GM12891 (cell line): ENCODE data around the gene TRPV4.

Source experiments
- DNase-seq: peaks from one replicate; pipeline ENCODE4 v3.0.0; 2011; ENCODE audit warnings: low spot score; ENCODE audit not compliant: insufficient read length
- FAIRE-seq: peaks from 2 replicates; lab custom pipeline; 2011; peaks lifted over from hg19 to GRCh38; lab: Jason Lieb, UNC
- PAX5 ChIP-seq: IDR thresholded peaks from 2 replicates; pipeline ENCODE4 v1.6.1; 2011; ENCODE audit warnings: low read length, moderate library complexity, mild to moderate bottlenecking; ENCODE audit not compliant: insufficient read depth, severe bottlenecking
- POLR2A ChIP-seq: IDR thresholded peaks from 2 replicates; pipeline ENCODE4 v1.6.1; 2011; ENCODE audit warnings: low read depth, low read length, control low read depth
- POLR2AphosphoS5 ChIP-seq: IDR thresholded peaks from 2 replicates; pipeline ENCODE4 v1.6.1; 2011; ENCODE audit warnings: low read depth, low read length, control low read depth
- POU2F2 ChIP-seq: IDR thresholded peaks from 2 replicates; pipeline ENCODE4 v1.6.1; 2011; ENCODE audit warnings: low read depth, mild to moderate bottlenecking, control low read depth, low read length, moderate library complexity
- SPI1 ChIP-seq: IDR thresholded peaks from 2 replicates; pipeline ENCODE4 v1.6.1; 2011; ENCODE audit warnings: low read depth, low read length, control low read depth
- TAF1 ChIP-seq: IDR thresholded peaks from 2 replicates; pipeline ENCODE4 v1.6.1; 2011; ENCODE audit warnings: low read depth, low read length, control low read depth

TRPV4 gene

DNA sequence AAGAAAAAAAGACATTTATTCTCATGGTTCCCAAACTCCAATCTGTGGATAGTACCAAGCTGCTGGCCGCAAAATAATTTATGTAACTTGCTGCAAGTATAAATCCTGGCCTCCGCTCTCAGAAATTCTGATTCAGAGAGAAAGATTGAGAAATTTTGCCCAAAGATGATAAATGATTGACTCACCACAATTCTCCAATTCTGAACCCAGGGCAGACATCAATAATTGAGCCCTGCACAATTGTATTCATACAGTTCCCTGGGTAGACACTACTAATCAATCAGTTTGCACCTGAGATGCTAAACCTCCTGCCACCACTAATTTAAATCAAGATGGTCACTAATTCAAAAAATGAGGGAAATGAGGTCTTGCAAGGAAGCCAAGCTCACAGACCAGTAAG is 38.2 kb downstream of the TRPV4 start:
- no peak for FAIRE-seq
- DNase-seq: no peak

DNA sequence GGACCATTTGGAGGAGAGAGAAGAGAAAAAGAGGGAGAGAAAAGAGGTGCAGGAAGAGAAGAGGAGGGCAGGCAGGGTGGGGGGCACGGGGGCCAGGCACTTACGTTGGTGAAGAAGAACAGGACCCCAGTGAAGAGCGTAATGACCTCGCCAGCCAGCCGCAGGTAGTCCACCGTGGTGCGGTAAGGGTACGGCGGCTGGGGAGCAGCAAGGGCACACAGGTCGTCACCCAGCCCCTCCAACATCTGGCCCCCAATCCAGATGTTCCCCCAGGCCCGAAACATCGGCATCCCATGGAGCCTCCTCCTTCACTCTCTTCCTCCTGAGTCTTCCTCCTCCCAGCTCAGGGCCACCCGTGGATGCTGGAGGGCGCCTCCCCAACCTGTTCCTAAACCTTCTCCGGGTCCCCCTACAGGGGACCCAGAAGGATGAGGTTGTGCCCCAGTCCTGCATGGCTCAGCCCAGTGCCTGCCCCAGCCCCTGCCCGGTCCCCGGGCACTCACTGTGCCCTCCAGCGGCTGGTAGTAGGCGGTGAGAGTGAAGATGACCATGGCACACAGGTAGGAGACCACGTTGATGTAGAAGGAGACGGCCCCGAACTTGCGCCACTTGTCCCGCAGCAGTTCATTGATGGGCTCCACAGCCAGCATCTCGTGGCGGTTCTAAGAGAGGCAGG is 39.2 kb downstream of the TRPV4 start:
- FAIRE-seq (no peak), DNase-seq (no peak)
- TF ChIP-seq SPI1: no peak
- TF ChIP-seq POLR2A: no peak
- TF ChIP-seq POLR2AphosphoS5: no peak
- TF ChIP-seq TAF1: no peak
- no peak for TF ChIP-seq POU2F2

More for the DNA sequence above, 38.2 kb downstream of the TRPV4 start:
- TF ChIP-seq TAF1 (no peak), POLR2AphosphoS5 (no peak), SPI1 (no peak), PAX5 (no peak), POLR2A (no peak), POU2F2 (no peak)

DNA sequence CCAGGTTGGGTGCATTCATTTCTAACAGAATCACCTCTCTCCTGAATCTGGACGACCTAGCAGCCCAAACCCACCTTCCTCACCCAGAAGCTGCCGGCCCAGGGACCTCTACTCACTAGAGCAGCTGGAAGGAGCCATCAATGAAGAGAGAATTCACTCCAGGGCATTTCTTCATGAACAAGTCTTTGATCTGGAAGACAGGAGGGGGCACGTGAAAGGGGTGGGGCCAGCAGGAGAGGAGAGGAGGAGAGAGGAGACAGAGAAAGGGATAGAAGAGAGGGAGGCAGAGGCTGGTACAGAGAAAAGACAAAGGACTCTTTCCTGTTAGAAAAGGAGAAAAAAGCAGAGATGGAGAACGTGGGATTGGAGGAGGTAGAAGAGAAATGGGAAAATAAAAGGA is 39.8 kb downstream of the TRPV4 start:
- FAIRE-seq (no peak), DNase-seq (no peak)
- TF ChIP-seq SPI1: no peak
- TF ChIP-seq POLR2AphosphoS5: no peak
- no peak for TF ChIP-seq TAF1
- no peak for TF ChIP-seq POU2F2
- no peak for TF ChIP-seq PAX5
- no peak for TF ChIP-seq POLR2A

DNA sequence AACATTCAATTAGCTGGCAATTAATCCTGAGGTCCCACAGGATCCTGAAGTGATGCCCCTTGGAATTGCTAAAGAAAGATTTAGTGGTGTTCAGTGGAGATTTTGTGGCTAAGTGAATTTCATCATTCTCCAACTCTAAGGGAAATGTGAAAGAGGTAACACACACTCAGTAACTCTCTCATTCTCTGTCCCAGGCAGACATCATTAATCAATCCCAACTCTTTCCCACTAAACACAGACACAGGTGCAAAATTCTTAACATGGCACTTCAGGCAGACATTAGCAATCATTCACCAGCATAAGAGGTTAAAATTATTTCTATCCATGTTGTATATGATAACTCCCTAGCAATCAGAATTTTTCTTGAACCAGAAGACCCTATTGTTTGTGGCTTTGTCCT is 40.2 kb downstream of the TRPV4 start:
- no peak for TF ChIP-seq POU2F2
- TF ChIP-seq POLR2A: no peak
- TF ChIP-seq SPI1: no peak
- no peak for TF ChIP-seq PAX5
- no peak for TF ChIP-seq POLR2AphosphoS5
- no peak for TF ChIP-seq TAF1
- no peak for DNase-seq
- no peak for FAIRE-seq

- TF ChIP-seq SPI1 (no peak), TAF1 (no peak), PAX5 (no peak), POLR2AphosphoS5 (no peak), POU2F2 (no peak), POLR2A (no peak)
- no peak for DNase-seq
- no peak for FAIRE-seq
These were observed 43.6 kb downstream of the TRPV4 start for GRCh38 chr12:109789526-109790048.

DNA sequence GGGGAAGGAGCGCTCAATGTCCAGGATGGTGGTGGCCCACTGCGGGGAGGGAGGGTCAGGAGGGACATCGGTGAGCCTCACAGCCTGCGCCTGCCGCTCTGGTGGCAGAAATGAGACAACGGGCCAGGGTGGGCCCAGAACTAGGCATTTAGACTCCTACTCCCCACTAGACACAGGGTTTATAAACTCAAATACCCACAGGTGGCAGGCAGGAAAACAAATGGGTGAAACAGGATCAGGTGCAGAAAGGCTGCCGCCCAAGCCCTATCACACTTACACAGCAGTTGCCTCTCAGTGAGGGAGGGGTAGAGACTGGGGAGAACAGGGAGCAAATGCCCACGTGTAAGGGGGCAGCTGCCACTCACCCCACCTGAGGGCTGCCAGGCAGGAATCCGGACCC is 46.4 kb downstream of the TRPV4 start:
- no peak for FAIRE-seq

DNA sequence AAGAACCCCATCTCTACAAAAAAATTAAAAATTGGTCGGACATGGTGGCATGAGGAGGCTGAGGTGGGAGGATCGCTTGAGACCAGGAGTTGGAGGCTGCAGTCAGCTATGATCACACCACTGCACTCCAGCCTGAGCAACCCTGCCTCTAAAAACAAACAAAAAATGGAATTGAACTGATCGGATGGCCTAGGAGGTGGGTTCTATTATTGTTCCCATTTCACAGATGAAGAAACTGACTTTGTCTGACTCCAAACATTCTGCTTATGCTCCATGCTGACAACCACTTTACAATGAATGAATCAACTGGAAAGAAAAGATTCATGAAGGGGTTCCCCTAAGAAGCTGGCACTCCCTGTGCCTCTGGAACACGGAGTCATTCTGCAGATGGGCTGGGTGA is 47.3 kb downstream of the TRPV4 start:
- FAIRE-seq (no peak), DNase-seq (no peak)
- TF ChIP-seq POU2F2: no peak

More for the DNA sequence above, 46.4 kb downstream of the TRPV4 start:
- no peak for DNase-seq
- no peak for TF ChIP-seq SPI1
- no peak for TF ChIP-seq POU2F2
- no peak for TF ChIP-seq POLR2AphosphoS5
- TF ChIP-seq POLR2A: no peak
- no peak for TF ChIP-seq TAF1
- no peak for TF ChIP-seq PAX5

GRCh38 chr12:109783965-109784244 is 49.3 kb downstream of the TRPV4 start:
- FAIRE-seq (no peak), DNase-seq (no peak)
- TF ChIP-seq TAF1 (no peak), POLR2AphosphoS5 (no peak), POU2F2 (no peak), SPI1 (no peak), PAX5 (no peak), POLR2A (no peak)

GRCh38 chr12:109783135-109783964 is 49.8 kb downstream of the TRPV4 start:
- FAIRE-seq (no peak), DNase-seq (no peak)
- no peak for TF ChIP-seq SPI1

DNA sequence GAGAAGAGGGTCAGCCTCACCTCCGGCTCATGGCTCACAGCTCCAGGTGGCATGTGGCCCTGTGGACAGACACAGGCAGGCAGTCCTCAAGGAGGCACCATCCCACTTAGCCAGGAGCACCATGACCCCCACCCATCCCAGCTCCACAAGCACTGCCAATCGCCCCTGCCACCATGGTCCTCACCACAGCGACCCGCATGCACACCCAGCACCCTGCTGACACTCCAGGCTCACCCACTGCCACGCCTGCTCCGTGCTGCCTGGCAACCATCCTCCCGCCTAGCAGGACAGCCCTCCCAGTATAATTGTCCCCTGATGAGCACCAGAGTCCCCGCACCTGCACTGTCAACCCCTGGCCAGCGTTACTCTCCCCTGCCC is 50.9 kb downstream of the TRPV4 start:
- no peak for TF ChIP-seq PAX5
- no peak for TF ChIP-seq TAF1
- no peak for TF ChIP-seq POLR2AphosphoS5
- TF ChIP-seq POLR2A: no peak
- no peak for TF ChIP-seq SPI1
- TF ChIP-seq POU2F2: no peak
- DNase-seq (no peak), FAIRE-seq (no peak)
